ENCODE measurements around the gene TSPO2.

DNA sequence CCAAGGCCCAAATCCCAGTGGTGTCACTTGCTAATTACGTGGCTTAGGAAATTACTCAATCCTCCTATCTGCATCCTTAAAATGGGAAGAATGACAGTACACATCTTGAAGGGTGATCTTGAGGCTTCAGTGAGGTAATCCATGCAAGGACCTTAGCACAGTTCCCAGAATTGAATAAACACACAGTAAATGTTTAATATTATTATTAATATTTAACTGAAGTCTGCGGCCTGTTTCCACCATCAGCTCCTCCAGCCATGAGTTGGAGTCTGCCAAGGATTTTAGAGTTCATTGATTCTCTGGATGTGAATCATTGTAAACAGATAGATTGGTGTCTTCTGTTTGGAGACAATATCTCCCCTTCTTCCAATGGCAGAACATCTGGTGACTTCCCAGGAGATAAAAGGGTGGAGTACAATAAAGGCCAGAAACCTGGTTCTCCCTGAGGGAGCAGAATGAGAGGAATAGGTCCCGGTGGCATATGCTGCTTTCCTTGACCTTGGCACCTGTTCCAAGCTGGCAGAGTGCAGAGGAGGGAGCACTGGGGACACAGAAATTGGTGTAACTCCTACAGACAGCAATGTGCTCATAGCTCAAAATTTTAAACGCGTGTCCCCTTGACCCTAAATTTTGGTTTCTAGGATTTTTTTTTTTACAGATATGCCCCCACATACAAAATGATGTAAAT is 28.7 kb upstream of the TSPO2 start:
- TF ChIP-seq, protein P1, sequence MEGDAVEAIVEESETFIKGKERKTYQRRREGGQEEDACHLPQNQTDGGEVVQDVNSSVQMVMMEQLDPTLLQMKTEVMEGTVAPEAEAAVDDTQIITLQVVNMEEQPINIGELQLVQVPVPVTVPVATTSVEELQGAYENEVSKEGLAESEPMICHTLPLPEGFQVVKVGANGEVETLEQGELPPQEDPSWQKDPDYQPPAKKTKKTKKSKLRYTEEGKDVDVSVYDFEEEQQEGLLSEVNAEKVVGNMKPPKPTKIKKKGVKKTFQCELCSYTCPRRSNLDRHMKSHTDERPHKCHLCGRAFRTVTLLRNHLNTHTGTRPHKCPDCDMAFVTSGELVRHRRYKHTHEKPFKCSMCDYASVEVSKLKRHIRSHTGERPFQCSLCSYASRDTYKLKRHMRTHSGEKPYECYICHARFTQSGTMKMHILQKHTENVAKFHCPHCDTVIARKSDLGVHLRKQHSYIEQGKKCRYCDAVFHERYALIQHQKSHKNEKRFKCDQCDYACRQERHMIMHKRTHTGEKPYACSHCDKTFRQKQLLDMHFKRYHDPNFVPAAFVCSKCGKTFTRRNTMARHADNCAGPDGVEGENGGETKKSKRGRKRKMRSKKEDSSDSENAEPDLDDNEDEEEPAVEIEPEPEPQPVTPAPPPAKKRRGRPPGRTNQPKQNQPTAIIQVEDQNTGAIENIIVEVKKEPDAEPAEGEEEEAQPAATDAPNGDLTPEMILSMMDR (IDR thresholded peaks at IDR 0.05): no peak
- TF ChIP-seq EP300 (IDR thresholded peaks at IDR 0.05): no peak

All from ovary (tissue), 3 donors.